Smooth muscle cell (in vitro differentiated cells): Measurements from ENCODE around the gene MPL. TPM values are rescaled to one million over a fixed set of nuclear protein-coding genes. Genes with fewer than 3 reads are reported as not detected.

Source experiments
- DNase-seq: peaks from one replicate; lab custom pipeline; 2025; ENCODE audit not compliant: unreplicated experiment; lab: John Stamatoyannopoulos, UW
- H2AFZ ChIP-seq: fragments of 200-600 bp; sonication (generic); 2 replicates; pipeline ENCODE4 v1.6.0; 2016; ENCODE audit warnings: antibody characterized with exemption, low read depth, mild to moderate bottlenecking
- H3F3A ChIP-seq: fragments of 200-600 bp; sonication (generic); 2 replicates; pipeline ENCODE4 v1.6.0; 2017; ENCODE audit warnings: antibody characterized with exemption, low read depth
- H3K27ac ChIP-seq: fragments of 200-600 bp; sonication (generic); 2 replicates; pipeline ENCODE4 v1.5.1; 2016; ENCODE audit warnings: low read depth, mild to moderate bottlenecking
- H3K27me3 ChIP-seq: fragments of 200-600 bp; sonication (generic); 2 replicates; pipeline ENCODE4 v1.6.1; 2016; ENCODE audit warnings: low read depth, mild to moderate bottlenecking
- H3K36me3 ChIP-seq: fragments of 200-600 bp; sonication (generic); 2 replicates; pipeline ENCODE4 v1.5.1; 2016; ENCODE audit warnings: low read depth
- H3K4me1 ChIP-seq: fragments of 200-600 bp; sonication (generic); 2 replicates; pipeline ENCODE4 v1.5.1; 2016; ENCODE audit warnings: low read depth
- H3K4me2 ChIP-seq: fragments of 200-600 bp; sonication (generic); 2 replicates; pipeline ENCODE4 v1.6.0; 2016; ENCODE audit warnings: mild to moderate bottlenecking
- H3K4me3 ChIP-seq: fragments of 200-600 bp; sonication (generic); 2 replicates; pipeline ENCODE4 v1.5.1; 2016; ENCODE audit warnings: mild to moderate bottlenecking
- H3K79me2 ChIP-seq: fragments of 200-600 bp; sonication (generic); 2 replicates; pipeline ENCODE4 v1.6.0; 2016; ENCODE audit warnings: low read depth, mild to moderate bottlenecking
- H3K9ac ChIP-seq: fragments of 200-600 bp; sonication (generic); 2 replicates; pipeline ENCODE4 v1.6.0; 2016; ENCODE audit warnings: low read depth
- H3K9me3 ChIP-seq: fragments of 200-600 bp; sonication (generic); replicated peaks from 2 replicates; pipeline ENCODE4 v1.5.1; 2016; ENCODE audit warnings: low read depth
- H4K20me1 ChIP-seq: fragments of 200-600 bp; sonication (generic); 2 replicates; pipeline ENCODE4 v1.6.0; 2016; ENCODE audit warnings: low read depth
- WGBS: methylation state at CpG from one replicate; pipeline ENCODE4 v1.1.7; 2016; ENCODE audit warnings: low lambda C conversion rate; 5-methylcytosine and 5-hydroxymethylcytosine counted together
- polyA plus RNA-seq: library from polyadenylated mRNA; unstranded; fragments of >200 nt; fragmentation: Nextera tagmentation; extraction: Ambion mirVana; gene quantifications from 2 replicates; pipeline ENCODE4 v1.2.1, GENCODE V29; 2016
- total RNA-seq: library from RNA; depleted of rRNA; stranded (reverse); fragments of >200 nt; gene quantifications from 2 replicates; pipeline ENCODE4 v1.2.3, GENCODE V29; 2014
- TF ChIP-seq, protein P1 (sequence below): fragments of 200-600 bp; sonication (generic); IDR thresholded peaks from 2 replicates; pipeline ENCODE4 v1.5.1; 2017; ENCODE audit warnings: borderline replicate concordance, mild to moderate bottlenecking, antibody characterized with exemption; ENCODE audit not compliant: insufficient read depth, poor library complexity, severe bottlenecking

The MPL gene
- total and polyA plus RNA-seq, 2 experiments from 2014 or later, result not detected

DNA sequence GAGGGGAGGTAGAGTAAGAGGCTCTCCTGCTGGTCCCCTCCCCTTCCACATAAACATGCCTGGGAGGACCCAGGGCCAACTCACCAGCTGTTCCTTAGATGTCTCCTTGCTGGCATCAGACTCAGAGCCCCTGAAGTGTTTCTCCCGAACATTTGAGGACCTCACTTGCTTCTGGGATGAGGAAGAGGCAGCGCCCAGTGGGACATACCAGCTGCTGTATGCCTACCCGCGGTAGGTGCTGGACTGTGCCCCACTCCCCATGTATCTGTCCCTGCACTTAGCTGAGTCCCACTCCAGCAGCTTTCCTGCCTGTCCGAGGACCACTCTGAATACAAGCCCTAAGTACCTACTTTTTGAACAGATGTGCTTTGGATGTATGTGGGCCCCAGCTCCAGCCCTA, 383 bp downstream of the MPL start:
- Histone ChIP-seq H3K27ac (no peak overlapping the region), H4K20me1 (no peaks in the 10 kb centered on the region), H3K36me3 (no peaks in the 10 kb centered on the region), H3K9me3 (no peaks in the 10 kb centered on the region), H3F3A (no peaks in the 10 kb centered on the region), H3K79me2 (no peaks in the 10 kb centered on the region), H3K27me3 (no peaks in the 10 kb centered on the region), H2AFZ (no peak overlapping the region), H3K4me1 (no peaks in the 10 kb centered on the region), H3K4me3 (no peak overlapping the region), H3K9ac (no peak overlapping the region), H3K4me2 (no peak overlapping the region)
- DNase-seq, result no peak
- TF ChIP-seq, protein P1, sequence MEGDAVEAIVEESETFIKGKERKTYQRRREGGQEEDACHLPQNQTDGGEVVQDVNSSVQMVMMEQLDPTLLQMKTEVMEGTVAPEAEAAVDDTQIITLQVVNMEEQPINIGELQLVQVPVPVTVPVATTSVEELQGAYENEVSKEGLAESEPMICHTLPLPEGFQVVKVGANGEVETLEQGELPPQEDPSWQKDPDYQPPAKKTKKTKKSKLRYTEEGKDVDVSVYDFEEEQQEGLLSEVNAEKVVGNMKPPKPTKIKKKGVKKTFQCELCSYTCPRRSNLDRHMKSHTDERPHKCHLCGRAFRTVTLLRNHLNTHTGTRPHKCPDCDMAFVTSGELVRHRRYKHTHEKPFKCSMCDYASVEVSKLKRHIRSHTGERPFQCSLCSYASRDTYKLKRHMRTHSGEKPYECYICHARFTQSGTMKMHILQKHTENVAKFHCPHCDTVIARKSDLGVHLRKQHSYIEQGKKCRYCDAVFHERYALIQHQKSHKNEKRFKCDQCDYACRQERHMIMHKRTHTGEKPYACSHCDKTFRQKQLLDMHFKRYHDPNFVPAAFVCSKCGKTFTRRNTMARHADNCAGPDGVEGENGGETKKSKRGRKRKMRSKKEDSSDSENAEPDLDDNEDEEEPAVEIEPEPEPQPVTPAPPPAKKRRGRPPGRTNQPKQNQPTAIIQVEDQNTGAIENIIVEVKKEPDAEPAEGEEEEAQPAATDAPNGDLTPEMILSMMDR, result no peak
- 97% methylated on average over 5 of the region's 5 CpGs for WGBS

DNA sequence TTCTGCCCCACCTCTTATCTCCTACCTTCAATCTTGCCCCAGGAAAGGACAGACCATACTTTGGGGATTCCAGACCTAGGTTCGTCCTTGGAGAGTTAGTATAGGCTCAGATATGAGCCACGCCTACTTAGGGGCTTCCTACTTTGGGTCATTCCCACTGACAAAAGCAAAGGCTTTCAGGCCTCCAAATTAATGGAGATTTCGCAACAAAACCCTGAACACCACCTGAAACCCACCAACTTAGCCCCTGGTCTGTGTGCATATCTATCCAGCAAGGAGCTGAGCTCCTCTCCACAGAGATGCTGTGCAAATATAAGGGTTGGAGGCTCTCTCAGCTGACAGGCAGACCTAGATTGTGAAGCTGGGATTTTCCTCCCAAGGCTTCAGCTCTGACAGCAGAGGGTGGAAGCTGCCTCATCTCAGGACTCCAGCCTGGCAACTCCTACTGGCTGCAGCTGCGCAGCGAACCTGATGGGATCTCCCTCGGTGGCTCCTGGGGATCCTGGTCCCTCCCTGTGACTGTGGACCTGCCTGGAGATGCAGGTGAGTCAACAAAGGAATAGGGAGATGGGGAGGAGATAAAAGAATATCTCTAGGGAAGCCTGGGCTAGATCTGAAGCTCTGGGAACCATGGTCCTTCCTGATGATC, 2.1 kb downstream of the MPL start:
- Histone ChIP-seq H3K36me3 (no peaks in the 10 kb centered on the region), H3K4me2 (no peak overlapping the region), H3K27ac (no peak overlapping the region), H3K4me1 (no peaks in the 10 kb centered on the region), H2AFZ (no peak overlapping the region), H3K9ac (no peak overlapping the region), H4K20me1 (no peaks in the 10 kb centered on the region), H3K27me3 (no peaks in the 10 kb centered on the region), H3F3A (no peaks in the 10 kb centered on the region), H3K9me3 (no peaks in the 10 kb centered on the region), H3K79me2 (no peaks in the 10 kb centered on the region), H3K4me3 (no peak overlapping the region)
- DNase-seq, result no peak
- TF ChIP-seq, protein P1, result no peak
- 85% methylated on average over 6 of the region's 6 CpGs for WGBS

DNA sequence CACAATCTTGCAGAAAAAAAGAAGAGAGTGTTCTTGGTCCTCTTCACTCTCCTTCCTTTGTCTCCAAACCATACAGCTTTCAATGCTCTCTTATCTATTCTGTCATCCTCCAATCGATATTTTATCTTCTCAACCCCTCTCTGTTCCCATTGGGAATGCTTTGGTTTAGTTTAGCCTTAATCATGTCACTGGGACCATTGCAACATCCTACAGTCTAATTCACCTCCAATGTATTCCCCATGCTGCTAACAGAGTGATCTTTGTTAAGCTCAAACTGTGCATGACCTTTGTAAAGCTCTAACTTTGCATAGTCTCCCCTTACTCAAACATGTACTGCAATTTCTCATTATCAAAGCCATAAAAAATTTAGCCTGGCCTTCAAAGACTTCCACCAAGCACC, 2.9 kb downstream of the MPL start:
- H3K36me3 ChIP-seq, result no peaks in the 10 kb centered on the region
- H3K79me2 ChIP-seq, result no peaks in the 10 kb centered on the region
- H3K27ac ChIP-seq, result no peak overlapping the region
- no peak overlapping the region for H2AFZ ChIP-seq
- no peak for DNase-seq
- H3K27me3 ChIP-seq, result no peaks in the 10 kb centered on the region
- H3K4me1 ChIP-seq, result no peaks in the 10 kb centered on the region
- TF ChIP-seq, protein P1, result no peak
- H3K4me3 ChIP-seq, result no peak overlapping the region
- H3K9me3 ChIP-seq, result no peaks in the 10 kb centered on the region
- no peak overlapping the region for H3K9ac ChIP-seq
- 65% methylated on average over 1 of the region's 1 CpG for WGBS
- H4K20me1 ChIP-seq, result no peaks in the 10 kb centered on the region
- no peak overlapping the region for H3K4me2 ChIP-seq
- H3F3A ChIP-seq, result no peaks in the 10 kb centered on the region

DNA sequence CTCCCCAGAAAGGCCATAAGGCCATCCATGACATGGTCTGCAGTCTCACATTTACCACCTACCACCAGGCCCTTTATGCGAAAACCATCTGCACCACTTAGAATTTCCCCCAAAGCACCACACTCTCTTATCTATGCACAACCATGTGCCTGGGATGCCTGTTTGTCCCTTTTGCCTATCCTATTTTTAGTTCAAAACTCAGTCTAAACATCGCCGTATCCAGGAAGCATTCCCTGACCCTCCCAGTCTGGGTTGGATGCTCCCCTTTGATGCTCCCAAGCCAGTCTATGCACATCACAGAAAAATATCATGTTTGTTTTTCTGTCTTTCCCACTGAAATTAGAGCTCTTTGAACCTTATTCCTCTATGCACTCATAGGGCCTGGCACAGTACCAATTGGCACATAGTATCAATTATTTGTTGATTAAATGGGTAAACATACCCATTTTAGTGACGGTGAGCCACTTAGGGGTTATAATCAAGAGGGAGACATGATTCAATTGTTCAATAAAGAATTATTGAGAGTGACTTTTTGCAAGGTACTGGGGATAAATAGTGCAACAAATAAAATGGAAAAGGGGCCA, 6.7 kb downstream of the MPL start:
- H4K20me1 ChIP-seq, result no peaks in the 10 kb centered on the region
- 53% methylated on average over 4 of the region's 4 CpGs for WGBS

More for the DNA sequence above, 6.7 kb downstream of the MPL start:
- DNase-seq, result no peak
- Histone ChIP-seq H3K27ac (peak overlapping the region; percentile 11), H3K4me3 (no peak overlapping the region), H3F3A (peaks cover 5% of the 10 kb centered on the region), H3K4me2 (no peak overlapping the region), H3K36me3 (no peaks in the 10 kb centered on the region), H3K9ac (no peak overlapping the region), H3K27me3 (no peaks in the 10 kb centered on the region), H3K79me2 (no peaks in the 10 kb centered on the region), H2AFZ (no peak overlapping the region), H3K4me1 (peaks cover 7% of the 10 kb centered on the region), H3K9me3 (no peaks in the 10 kb centered on the region)
- TF ChIP-seq, protein P1, result no peak
